Dermis microvascular lymphatic vessel endothelial cell (primary cell): ENCODE data around the gene AKAP5. TPM values are rescaled to one million over a fixed set of nuclear protein-coding genes. Genes with fewer than 3 reads are reported as not detected.

Source experiments
- DNase-seq, 2 donors: peaks; one replicate each; pipeline versions ENCODE4 v3.0.0 to v3.0.0-alpha.2; 2010; ENCODE audit warnings: low read depth in 2 of 2
- total RNA-seq: library from RNA; depleted of rRNA; stranded (reverse); fragments of >200 nt; gene quantifications from 2 replicates; pipeline ENCODE4 v1.2.1, GENCODE V29; 2014

The AKAP5 gene
- total RNA-seq, 1 donor from 2014 or later, result 0.13 TPM

- DNase-seq, result no peak
Measured at GRCh38 chr14:64459405-64460136, 5.7 kb upstream of the AKAP5 start.

GRCh38 chr14:64461221-64461620 is 4.1 kb upstream of the AKAP5 start:
- no peak for DNase-seq

GRCh38 chr14:64463195-64463594 is 2.1 kb upstream of the AKAP5 start:
- DNase-seq, result no peak

- DNase-seq, result no peak
Measured at GRCh38 chr14:64463873-64464272, 1.4 kb upstream of the AKAP5 start.

GRCh38 chr14:64464651-64465050 is 648 bp upstream of the AKAP5 start:
- DNase-seq, result no peak

- peak in 1 of 2 donors; percentile 26 for DNase-seq
Measured at GRCh38 chr14:64465831-64466554, 694 bp downstream of the AKAP5 start.

- no peak for DNase-seq
Measured at GRCh38 chr14:64467101-64467500, 1.8 kb downstream of the AKAP5 start.

- DNase-seq, result no peak
Measured at GRCh38 chr14:64467566-64467965, 2.3 kb downstream of the AKAP5 start.

- no peak for DNase-seq
Measured at GRCh38 chr14:64468451-64468850, 3.2 kb downstream of the AKAP5 start.

- no peak for DNase-seq
Measured at GRCh38 chr14:64474041-64474440, 8.7 kb downstream of the AKAP5 start.

GRCh38 chr14:64474698-64475097 is 9.4 kb downstream of the AKAP5 start:
- DNase-seq, result no peak

- DNase-seq, result no peak
Measured at GRCh38 chr14:64475585-64476273, 10.4 kb downstream of the AKAP5 start.

- DNase-seq, result no peak
Measured at GRCh38 chr14:64476438-64476837, 11.1 kb downstream of the AKAP5 start.

- peak in 1 of 2 donors; percentile 38 for DNase-seq
Measured at GRCh38 chr14:64478634-64479250, 13.4 kb downstream of the AKAP5 start.

- no peak for DNase-seq
Measured at GRCh38 chr14:64488590-64489099, 23.3 kb downstream of the AKAP5 start.

- DNase-seq, result no peak
Measured at GRCh38 chr14:64491637-64492036, 26.3 kb downstream of the AKAP5 start.

- no peak for DNase-seq
Measured at GRCh38 chr14:64493455-64493854, 28.2 kb downstream of the AKAP5 start.

- DNase-seq, result no peak
Measured at GRCh38 chr14:64495252-64495651, 30.0 kb downstream of the AKAP5 start.

GRCh38 chr14:64496764-64497163 is 31.5 kb downstream of the AKAP5 start:
- DNase-seq, result no peak

GRCh38 chr14:64500088-64500487 is 34.8 kb downstream of the AKAP5 start:
- no peak for DNase-seq

GRCh38 chr14:64501411-64502171 is 36.3 kb downstream of the AKAP5 start:
- peak in 1 of 2 donors; percentile 37 for DNase-seq
